Spleen (tissue), 7 donors: ENCODE measurements around the gene JAG1.

Source experiments
- POLR2A ChIP-seq, 3 donors: fragments of 450-650 bp; IDR thresholded peaks; one replicate each; pipeline ENCODE4 v1.5.1; 2017; ENCODE audit warnings: antibody characterized with exemption in 3 of 3, mild to moderate bottlenecking in 1 of 3
- TF ChIP-seq, protein P1 (sequence below), 11 experiments: fragments of 200-600 bp in 7 of 11; fragments of 450-650 bp in 4 of 11; sonication (generic) in 4 of 11; IDR thresholded peaks in 8 of 11; conservative IDR thresholded peaks in 3 of 11; 1 replicate in 7 of 11; 2 replicates in 4 of 11; pipeline versions ENCODE4 v1.4.0 to v1.8.0; 2016 to 2021; ENCODE audit warnings: antibody characterized with exemption in 11 of 11, inconsistent platforms in 4 of 11, mild to moderate bottlenecking in 1 of 11
- donor health status: DM: no; HTN: no; CAD: no; lungs with moderate emphysema.
- donor health status: DM: no; HTN: no; CAD: no.
- donor health status: DM: no; HTN: no; CAD: no.

DNA sequence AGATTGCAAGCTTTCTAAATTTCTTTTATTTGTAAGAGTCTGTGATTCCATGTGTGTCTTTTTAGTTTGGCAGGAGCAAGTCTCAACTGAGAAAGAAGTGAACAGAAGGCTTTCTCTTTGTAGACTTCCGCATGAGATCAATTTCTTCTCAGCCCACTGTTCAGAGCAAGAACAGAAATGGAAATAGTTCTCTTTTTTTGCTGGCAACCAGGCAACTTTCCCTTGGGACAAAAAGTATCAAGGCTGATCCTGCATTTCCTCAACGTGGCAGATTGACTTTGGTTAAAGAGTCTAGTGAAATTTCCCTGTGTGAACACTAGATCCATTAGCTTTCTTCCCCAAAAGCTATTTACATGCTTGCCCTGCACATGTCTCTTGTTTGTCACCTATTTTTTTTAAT lies 46.8 kb upstream of the JAG1 start:
- TF ChIP-seq, protein P1, sequence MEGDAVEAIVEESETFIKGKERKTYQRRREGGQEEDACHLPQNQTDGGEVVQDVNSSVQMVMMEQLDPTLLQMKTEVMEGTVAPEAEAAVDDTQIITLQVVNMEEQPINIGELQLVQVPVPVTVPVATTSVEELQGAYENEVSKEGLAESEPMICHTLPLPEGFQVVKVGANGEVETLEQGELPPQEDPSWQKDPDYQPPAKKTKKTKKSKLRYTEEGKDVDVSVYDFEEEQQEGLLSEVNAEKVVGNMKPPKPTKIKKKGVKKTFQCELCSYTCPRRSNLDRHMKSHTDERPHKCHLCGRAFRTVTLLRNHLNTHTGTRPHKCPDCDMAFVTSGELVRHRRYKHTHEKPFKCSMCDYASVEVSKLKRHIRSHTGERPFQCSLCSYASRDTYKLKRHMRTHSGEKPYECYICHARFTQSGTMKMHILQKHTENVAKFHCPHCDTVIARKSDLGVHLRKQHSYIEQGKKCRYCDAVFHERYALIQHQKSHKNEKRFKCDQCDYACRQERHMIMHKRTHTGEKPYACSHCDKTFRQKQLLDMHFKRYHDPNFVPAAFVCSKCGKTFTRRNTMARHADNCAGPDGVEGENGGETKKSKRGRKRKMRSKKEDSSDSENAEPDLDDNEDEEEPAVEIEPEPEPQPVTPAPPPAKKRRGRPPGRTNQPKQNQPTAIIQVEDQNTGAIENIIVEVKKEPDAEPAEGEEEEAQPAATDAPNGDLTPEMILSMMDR (IDR thresholded peaks at IDR 0.05 in 8 of 11, conservative IDR thresholded peaks at IDR 0.05 in 3 of 11) = no peak
- TF ChIP-seq POLR2A (IDR thresholded peaks at IDR 0.05) = no peak
